Mesothelial cell of epicardium (in vitro differentiated cells): ENCODE results near the gene ETV3. TPM values are rescaled to one million over a fixed set of nuclear protein-coding genes. Genes with fewer than 3 reads are reported as not detected.

Experiments used
- DNase-seq, 2 experiments: peaks; one replicate each; pipeline ENCODE4 v3.0.0; 2021; ENCODE audit warnings: low spot score in 2 of 2; ENCODE audit not compliant: unreplicated experiment in 2 of 2
- H3K27ac Mint-ChIP-seq: 2 replicates; pipeline ENCODE4 v1.8.0; 2021; ENCODE audit warnings: mixed read lengths
- H3K27me3 Mint-ChIP-seq: 2 replicates; pipeline ENCODE4 v1.8.0; 2021; ENCODE audit warnings: low read depth, mixed read lengths
- H3K36me3 Mint-ChIP-seq: 2 replicates; pipeline ENCODE4 v1.8.0; 2021; ENCODE audit warnings: mixed read lengths
- H3K4me1 Mint-ChIP-seq: 2 replicates; pipeline ENCODE4 v1.8.0; 2021; ENCODE audit warnings: mixed read lengths
- H3K4me3 Mint-ChIP-seq: 2 replicates; pipeline ENCODE4 v1.8.0; 2021; ENCODE audit warnings: mild to moderate bottlenecking, moderate library complexity, mixed read lengths
- H3K9me3 Mint-ChIP-seq: 2 replicates; pipeline ENCODE4 v1.8.0; 2021; ENCODE audit warnings: mixed read lengths
- CTCF ChIP-seq: fragments of 200-600 bp; sonication (generic); IDR thresholded peaks from one replicate; pipeline ENCODE4 v1.5.0; 2021; ENCODE audit warnings: antibody characterized with exemption; ENCODE audit not compliant: unreplicated experiment
- total RNA-seq: library from RNA; stranded (reverse); gene quantifications from 3 replicates; pipeline ENCODE4 v1.2.1, GENCODE V29; 2021

Gene ETV3
- total RNA-seq, 1 donor from 2014 or later = 57.8 TPM

- Mint-ChIP-seq H3K9me3 (no peaks in the 10 kb centered on the region), H3K36me3 (no peaks in the 10 kb centered on the region), H3K4me1 (peaks cover 8% of the 10 kb centered on the region), H3K27me3 (no peaks in the 10 kb centered on the region), H3K4me3 (no peak overlapping the region), H3K27ac (no peak overlapping the region)
- TF ChIP-seq CTCF = no peak
- DNase-seq = no peak
Measured at GRCh38 chr1:157091186-157091585, 47.0 kb downstream of the ETV3 start.

GRCh38 chr1:157090771-157091170 is 47.4 kb downstream of the ETV3 start:
- Mint-ChIP-seq H3K4me3 (peak overlapping the region; percentile 20), H3K4me1 (peaks cover 8% of the 10 kb centered on the region), H3K27ac (peak overlapping the region; percentile 83), H3K36me3 (no peaks in the 10 kb centered on the region), H3K27me3 (no peaks in the 10 kb centered on the region), H3K9me3 (no peaks in the 10 kb centered on the region)
- no peak for DNase-seq
- TF ChIP-seq CTCF = no peak

- H3K4me3 Mint-ChIP-seq = peak overlapping the region; percentile 20
- peak; percentile 86 to 95 for DNase-seq
- no peaks in the 10 kb centered on the region for H3K36me3 Mint-ChIP-seq
- H3K9me3 Mint-ChIP-seq = no peaks in the 10 kb centered on the region
- H3K27me3 Mint-ChIP-seq = no peaks in the 10 kb centered on the region
- H3K4me1 Mint-ChIP-seq = peaks cover 8% of the 10 kb centered on the region
- peak overlapping the region; percentile 83 for H3K27ac Mint-ChIP-seq
- TF ChIP-seq CTCF = peak; percentile 94
Measured at GRCh38 chr1:157090196-157090647, 48.0 kb downstream of the ETV3 start.

GRCh38 chr1:157089789-157090188 is 48.4 kb downstream of the ETV3 start:
- H3K4me1 Mint-ChIP-seq = peaks cover 8% of the 10 kb centered on the region
- H3K27ac Mint-ChIP-seq = peak overlapping the region; percentile 83
- no peak for TF ChIP-seq CTCF
- no peak overlapping the region for H3K4me3 Mint-ChIP-seq
- DNase-seq = no peak
- H3K36me3 Mint-ChIP-seq = no peaks in the 10 kb centered on the region
- no peaks in the 10 kb centered on the region for H3K9me3 Mint-ChIP-seq
- H3K27me3 Mint-ChIP-seq = no peaks in the 10 kb centered on the region

GRCh38 chr1:157088607-157089006 is 49.6 kb downstream of the ETV3 start:
- Mint-ChIP-seq H3K4me3 (no peak overlapping the region), H3K27me3 (no peaks in the 10 kb centered on the region), H3K9me3 (no peaks in the 10 kb centered on the region), H3K27ac (no peak overlapping the region), H3K4me1 (peaks cover 8% of the 10 kb centered on the region), H3K36me3 (no peaks in the 10 kb centered on the region)
- no peak for DNase-seq
- no peak for TF ChIP-seq CTCF

- Mint-ChIP-seq H3K4me3 (no peak overlapping the region), H3K4me1 (peaks cover 8% of the 10 kb centered on the region), H3K36me3 (no peaks in the 10 kb centered on the region), H3K27me3 (no peaks in the 10 kb centered on the region), H3K9me3 (no peaks in the 10 kb centered on the region), H3K27ac (no peak overlapping the region)
- DNase-seq = no peak
- TF ChIP-seq CTCF = no peak
Measured at GRCh38 chr1:157087030-157087429, 51.2 kb downstream of the ETV3 start.
